ENCODE results near the gene PACSIN3.
A peak's percentile ranks its signal among the peaks of the same experiment; 100 is the strongest.
"Not testable (repeated sequence)": the region's sequence is repeated elsewhere in the genome, so short reads cannot be mapped to it uniquely, and the experiment has no call there.

The PACSIN3 gene

DNA sequence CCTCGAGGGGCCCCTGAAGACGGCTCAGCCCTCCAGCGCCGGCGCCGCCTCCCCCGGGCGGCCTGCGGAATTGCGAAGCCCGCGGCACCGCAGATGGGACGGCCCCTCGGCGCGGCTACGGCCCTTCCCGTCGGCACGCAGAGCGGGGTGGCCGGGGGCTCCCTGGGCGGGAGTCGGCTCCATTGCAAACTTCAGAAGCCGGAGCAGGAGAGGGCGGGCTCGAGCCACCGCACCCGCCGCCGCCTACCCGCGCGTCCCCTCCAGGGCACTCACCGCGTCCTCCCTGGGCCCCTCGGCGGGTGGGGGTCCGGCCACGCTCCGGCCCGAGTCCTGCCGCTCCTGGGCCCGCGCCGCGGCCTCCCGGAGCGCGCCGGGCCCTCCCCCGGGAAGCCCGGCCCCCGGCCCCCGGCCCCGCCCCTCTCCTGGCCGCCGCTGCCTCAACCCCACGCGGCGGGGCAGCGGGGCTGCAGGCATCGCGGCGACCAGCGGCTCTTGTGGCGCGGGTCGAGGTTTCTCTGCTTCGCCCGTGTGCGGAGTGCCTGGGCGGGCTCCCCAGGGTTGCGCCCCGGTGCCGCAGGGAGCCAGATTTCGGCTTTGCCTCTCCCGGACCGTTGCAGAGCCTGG is at the start of gene PACSIN3:
PACSIN3 (minus strand) TSS at position 359 of the 624 bp plus-strand sequence. CDS start 3,707 bp downstream, outside the sequence.
- DNase-seq: no peak

DNA sequence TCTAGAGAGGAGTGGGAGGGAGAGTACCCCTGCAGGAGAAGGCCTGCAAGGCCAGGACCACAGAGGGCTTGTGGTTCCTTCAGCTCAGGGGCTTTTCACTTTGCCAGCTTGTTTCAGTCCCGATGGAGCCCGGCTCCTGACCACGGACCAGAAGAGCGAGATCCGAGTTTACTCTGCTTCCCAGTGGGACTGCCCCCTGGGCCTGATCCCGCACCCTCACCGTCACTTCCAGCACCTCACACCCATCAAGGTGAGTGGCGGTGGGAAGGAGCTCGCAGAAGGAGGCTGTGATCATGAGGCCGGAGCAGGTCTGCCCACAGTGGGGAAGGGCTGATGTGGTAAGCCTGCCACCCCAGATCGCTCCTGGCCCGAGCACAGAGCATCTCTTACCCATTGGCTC is 48.9 kb upstream of the PACSIN3 start:
- no peak for DNase-seq

DNA sequence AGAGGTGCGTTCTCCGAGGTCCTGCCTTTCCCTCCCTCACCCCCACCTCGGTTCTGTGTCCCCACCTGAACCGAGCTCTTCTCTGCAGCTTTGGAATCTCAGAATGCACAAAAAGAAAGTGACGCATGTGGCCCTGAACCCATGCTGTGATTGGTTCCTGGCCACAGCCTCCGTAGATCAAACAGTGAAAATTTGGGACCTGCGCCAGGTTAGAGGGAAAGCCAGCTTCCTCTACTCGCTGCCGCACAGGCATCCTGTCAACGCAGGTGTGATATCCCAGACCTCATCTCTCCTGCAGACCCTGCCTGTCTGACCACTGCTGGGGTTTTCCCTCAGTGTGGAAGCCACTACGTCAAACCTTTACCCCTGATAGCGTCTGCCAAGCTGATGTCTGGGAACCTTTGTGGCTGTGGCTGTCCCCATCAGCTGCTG is 48.5 kb upstream of the PACSIN3 start:
- peak; percentile 40 for DNase-seq

DNA sequence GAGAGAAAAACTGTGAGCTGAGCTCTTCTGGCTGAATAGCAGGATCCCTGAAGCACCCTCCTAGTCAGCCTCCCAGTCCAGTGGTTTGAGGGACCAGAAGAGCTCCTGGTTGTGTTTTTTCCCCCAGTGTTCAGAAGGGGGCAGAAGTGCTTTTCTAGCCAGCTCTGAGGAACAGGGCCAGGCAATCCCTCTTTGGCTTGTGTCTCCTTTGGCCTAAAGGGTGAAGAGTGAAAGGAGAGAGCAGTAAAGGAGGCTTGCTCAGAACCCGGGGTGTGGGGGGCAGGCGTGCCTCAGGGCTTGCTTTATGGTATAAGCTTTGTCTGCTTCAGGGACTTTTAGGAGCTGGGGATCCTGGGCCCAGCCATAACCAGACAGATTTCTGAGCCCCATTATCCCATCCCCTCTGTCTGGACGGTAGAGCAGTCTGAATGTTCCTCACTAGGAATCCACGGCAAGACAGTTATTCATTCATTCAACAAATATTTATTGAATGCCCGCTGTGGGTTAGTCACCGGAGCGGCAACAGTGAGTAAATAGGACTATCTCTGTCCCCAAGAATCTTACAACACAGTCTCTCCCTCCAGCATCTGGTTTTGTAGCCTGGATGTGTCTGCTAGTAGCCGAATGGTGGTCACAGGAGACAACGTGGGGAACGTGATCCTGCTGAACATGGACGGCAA is 47.9 kb upstream of the PACSIN3 start:
- DNase-seq: no peak

DNA sequence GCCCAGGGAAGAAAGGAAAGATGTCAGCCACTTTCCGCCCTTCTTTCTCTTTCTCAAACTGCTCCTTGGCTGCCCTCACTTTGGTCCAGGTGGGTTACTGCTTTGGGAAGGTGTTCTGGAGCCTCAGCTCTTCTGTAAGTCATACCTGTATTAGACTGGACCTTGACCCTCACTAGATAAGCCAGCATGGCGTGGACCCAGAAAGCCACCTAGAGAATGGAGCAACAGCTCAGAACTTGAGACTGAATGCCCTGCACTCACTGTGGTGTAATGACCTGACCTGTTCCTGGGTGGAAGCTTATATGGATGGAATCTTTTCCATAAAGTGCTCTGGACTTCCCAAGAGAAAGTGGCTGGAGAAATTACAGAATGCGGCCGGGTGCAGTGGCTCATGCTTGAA is 46.8 kb upstream of the PACSIN3 start:
- no peak for DNase-seq

DNA sequence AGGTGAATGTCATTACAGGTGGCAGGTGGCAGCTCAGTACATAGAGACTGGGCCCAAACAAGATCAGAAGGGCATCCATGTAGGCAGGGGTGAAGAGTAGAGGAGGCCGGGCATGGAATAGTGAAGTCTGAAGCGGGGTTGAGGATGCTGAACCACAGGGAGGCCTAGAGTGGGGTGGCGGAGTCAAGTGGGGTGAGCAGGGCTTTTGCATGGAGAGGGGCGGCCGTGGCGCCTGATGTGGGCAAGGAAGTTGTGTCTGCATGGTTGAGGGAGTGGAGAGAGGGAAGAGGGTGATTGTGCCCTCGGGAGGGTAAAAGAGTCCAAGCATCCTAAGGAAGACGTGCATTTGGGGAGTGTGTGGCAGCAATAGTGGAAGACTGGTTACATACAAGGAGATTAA is 42.9 kb upstream of the PACSIN3 start:
- no peak for DNase-seq

DNA sequence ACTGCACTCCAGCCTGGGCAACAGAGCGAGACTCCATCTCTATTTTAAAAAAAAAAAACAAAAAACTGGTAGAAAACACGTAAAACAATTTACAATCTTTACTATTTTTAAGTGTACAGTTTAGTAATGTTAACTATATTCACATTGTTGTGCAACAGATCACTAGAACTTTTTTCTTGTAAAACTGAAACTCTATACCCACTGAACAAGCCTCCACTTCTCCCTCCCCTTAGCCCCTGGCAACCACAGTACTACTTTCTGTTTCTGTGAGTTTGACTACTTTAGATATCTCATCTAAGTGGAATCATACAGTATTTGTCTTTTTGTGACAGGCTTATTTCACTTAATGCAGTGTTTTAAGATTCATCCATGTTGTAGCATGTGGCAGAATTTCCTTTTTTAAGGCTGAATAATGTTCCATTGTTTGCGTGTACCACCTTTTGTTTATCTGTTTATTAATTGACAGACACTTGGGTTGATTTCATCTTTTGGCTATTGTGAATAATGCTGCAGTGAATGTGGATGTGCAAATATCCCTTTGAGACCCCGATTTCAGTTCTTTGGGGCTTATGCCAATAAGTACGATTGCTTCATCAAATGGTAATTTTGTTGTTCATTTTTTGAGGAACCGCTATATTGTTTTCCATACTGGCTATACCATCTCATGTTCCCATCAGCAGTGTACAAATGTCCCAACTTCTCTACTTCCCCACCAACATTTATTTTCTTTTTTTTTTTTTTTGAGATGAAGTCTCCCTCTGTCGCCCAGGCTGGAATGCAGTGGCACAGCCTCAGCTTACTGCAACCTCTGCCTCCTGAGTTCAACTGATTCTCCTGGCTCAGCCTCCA is 39.5 kb upstream of the PACSIN3 start:
- DNase-seq: no peak

DNA sequence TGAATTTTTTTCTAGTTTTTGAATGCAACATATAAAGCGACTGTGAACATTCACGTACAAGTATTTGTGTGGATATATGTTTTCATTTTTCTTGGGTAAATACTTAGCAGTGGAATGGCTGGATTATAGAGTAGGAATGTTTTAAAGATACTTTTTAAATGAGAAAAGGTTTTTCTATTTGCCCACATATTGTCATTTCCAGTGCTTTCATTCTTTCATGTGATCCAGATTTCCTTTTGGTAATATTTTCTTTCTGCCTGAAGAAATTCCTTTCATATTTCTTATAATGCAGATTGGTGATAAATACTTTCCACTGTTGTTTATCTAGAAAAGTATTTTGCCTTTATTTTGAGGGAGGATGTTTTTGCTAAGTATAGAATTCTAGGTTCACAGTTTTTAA is 36.5 kb upstream of the PACSIN3 start:
- no peak for DNase-seq

DNA sequence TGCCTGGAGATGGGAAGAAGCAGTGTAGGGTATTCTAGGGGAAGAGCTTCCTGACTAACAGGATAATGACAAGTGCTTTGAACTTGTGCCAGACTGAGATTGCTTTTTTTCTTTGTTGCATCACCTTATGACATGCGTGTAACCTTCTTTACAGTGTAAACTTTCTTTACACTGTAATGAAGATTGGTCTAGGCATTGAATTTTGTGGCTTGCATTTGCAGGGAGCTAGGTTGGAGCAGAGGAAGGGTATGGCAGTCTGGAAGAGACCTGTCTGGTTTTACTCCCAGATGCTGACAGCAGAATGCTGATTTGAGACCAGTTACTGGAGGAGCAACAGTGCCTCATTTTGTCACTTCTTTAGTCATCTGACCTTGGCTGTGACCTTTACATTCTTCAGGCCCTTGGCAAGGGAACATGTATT is 34.2 kb upstream of the PACSIN3 start:
- DNase-seq: no peak

DNA sequence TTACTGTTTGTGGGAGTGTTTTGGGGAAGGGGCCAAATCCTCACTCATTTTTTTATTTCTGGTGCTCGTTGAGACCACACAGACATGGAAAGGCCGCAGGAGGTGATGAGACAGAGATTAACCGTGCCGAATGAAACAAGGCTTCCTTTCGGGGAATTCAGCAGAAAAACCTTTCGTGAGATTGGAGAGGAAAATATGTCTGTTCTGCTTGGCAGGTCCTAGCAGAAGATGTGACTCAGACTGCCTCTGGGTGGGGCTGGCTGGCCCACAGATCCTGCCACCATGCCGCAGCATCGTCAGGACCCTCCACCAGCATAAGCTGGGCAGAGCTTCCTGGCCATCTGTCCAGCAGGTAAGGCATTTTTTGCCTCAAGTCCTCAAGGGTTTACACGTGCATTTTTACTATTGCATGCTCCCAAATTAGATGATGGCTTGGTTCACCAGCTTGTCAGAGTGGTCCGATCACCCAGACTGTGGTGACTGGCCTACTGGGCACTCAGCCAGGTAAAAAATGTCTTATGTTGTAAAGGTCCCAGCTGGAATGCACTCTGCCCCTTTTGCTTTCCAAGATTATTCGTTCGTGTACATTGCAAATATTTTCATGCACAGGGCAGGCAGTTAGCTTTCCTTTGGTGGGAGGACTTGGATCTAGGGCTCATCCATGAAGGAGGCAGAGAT is 30.0 kb upstream of the PACSIN3 start:
- peak; percentile 78 for DNase-seq

DNA sequence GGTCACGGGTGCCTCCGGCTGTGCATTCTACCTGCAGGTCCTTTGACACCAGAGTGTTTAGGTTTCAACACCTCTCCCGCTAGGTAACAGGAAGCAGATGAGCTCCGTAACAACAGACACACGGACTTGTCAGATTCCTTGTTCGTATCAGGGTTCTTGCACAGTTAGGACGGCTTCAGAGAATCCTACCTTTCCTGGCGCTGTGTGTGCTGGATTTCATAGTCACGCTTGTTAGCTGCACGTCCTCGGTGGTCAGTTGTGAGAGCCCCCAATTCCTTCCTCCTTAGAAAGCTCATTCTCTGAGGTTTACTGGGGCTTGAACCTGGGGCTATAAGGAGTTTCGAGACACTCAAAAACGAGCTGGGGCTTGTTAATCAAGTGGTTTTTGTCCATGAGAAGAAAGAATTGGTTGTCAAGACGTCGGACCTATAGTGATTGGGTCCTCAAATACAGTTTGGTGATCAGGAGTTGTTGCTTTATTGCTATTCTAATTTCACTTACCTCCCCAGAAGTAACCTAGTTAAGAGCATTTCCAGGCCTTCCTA is 29.2 kb upstream of the PACSIN3 start:
- DNase-seq: peak; percentile 67

DNA sequence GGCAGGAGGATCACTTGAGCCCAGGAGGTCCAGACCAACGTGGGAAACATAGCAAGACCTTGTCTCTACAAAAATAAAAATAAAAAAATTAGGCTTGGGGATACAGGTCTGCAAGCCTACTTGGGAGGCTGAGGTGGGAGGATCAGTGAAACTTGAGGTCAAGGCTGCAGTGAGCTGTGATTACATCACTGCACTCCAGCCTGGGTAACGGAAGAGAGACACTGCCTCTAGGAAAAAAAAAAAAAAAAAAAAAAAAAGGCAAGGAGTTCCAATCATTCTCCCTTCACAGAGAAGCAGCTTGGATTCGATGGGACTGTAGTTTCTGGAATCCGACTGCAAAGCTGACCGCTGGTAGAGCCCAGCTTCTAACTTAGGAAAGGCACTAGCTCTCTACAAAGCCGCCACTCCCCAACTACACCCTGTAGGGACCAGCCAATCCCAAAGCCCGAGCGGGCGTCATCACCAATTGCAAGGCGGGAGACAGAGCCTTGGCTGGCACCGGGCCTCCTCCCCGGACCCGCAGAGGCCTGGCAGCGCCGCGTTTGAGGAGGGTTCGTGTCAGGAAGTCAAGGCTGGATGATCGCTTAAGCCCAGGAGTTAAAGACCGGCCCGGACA is 27.8 kb upstream of the PACSIN3 start:
- peak; percentile 91 for DNase-seq

DNA sequence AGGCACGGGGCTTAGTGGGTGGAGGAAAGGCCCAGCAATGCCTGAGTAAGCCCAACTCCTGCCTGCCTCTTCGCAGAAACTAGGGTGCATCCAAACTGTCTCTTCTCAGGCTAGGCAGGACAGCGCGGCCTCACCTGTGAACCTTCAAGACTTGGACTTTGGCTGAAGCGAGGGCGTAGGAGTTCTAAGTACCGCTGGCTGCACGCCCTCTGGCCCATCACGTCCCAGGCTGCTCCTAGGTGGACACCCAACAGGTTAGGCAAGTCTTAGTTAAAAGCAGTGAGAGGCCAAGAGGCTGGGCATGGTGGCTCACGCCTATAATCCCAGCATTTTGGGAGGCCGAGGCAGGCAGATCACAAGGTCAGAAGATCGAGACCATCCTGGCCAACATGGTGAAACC is 26.7 kb upstream of the PACSIN3 start:
- DNase-seq: no peak

DNA sequence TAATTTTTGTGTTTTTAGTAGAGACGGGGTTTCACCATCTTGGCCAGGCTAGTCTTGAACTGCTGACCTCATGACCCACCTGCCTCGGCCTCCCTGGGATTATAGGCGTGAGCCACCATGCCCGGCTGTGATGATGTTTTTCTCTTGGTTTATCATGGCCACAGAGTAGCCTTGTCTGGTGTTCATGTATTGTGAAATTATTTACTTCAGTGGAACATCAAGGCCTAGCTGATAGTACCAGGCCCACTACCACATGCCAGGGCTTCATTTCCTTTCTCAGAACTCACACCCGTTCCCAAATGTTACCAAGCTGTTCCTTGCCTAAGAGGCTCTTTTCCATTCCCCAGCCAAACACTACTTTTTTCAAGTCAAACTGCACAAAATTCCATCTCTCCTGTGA is 22.4 kb upstream of the PACSIN3 start:
- DNase-seq: no peak

DNA sequence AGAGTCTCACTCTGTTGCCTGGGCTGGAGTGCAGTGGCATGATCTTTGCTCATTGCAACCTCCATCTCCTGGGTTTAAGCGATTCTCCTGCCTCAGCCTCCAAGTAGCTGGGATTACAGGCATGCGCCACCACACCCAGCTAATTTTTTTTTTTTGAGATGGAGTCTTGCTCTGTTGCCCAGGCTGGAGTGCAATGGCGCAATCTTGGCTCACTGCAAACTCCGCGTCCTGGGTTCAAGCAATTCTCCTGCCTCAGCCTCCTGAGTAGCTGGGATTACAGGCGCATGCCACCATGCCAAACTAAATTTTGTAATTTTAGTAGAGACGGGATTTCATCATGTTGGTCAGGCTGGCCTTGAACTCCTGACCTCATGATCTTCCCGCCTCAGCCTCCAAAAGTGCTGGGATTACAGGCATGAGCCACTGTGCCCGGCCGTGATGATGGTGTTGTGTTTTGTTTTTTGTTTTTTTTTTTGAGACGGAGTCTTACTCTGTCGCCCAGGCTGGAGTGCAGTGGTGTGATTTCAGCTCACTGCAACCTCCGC is 21.8 kb upstream of the PACSIN3 start:
- DNase-seq: not testable (repeated sequence)

DNA sequence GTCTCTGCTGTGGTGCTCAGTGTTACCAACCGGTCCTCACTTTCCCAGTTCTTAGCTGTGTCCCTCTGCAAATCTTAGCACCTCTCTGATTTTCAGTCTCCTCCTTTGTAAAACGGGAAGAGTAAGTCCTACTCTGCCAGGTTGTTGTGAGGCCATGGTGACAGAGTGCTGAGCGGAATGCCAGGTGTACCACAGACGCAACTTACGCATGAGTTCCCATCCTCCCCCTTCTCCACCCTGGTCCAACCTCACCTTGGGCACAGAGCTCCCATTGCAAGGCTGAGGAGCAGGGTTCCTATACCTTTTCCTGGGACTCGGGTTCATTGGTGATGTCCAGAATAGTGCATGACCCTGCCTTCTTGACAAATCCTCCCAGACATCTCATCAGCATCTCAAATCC is 21.2 kb upstream of the PACSIN3 start:
- DNase-seq: no peak

DNA sequence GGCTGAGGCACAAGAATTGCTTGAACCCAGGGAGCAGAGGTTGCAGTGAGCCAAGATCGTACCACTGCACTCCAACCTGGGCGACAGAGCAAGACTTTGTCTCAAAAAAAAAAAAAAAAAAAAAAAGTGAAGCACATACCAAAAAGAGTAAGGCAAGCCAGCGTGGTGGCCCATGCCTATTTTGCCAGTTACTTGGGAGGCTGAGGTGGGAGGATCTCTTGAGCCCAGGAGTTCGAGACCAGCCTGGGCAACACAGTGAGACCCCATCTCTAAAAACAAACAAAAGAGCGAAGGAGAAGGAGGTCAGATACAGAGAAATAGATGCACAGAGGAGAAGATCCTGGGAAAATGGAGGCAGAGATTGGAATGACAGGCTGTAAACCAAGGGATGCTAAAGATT is 20.3 kb upstream of the PACSIN3 start:
- not testable (repeated sequence) for DNase-seq

DNA sequence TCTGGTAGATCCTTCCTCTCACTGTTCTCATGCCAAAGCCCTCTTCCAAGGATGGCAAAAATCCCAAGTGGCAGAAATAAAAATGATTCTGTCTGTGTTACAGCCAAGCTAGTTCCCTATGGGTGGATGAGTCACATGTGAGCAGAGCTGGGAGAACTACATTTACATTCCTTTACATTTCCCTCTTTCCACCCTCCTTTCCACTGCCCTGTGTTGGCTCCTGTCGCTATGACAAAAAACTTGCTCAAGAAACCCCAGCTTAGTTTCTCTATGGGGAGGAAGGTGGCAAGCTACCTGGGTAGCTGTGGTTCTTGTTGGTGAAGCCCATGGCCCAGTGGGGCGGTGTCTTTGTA is 18.4 kb upstream of the PACSIN3 start:
- no peak for DNase-seq

DNA sequence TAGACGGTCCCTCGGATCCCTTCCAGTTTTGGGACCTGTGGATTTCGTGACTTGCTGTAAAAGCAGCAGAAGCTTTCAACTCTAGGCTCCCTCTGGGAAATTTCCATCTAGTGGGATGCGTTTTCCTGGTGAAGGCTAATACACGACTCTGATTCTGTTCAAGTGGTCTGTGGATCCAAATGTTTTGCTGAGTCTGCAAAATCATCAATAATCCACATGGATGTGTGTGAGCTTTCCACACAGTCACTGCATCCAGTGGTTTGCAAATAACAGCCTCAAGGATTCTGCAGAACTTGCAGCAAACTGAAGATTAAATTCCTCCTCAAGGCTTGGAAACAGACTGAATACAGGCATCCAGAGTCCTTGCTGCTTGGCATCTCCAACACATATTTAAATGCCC is 16.3 kb upstream of the PACSIN3 start:
- no peak for DNase-seq

DNA sequence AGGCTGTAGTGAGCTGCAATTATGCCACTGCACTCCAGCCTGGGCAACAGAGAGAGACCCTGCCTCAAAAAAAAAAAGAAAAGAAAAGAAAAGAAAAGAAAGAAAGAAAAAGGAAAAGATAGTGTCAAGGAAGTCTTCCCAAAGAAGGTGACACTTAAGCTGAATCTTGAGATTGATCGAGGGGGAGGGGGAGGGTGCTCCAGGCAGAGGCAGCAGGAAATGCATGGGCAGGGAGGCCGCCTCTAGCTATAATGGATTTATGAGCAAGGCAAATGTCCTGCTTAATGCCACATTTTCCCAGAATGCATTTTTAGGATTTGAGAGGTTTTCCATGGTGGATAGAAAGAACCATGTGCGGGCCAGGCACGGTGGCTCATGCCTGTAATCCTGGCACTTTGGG is 14.8 kb upstream of the PACSIN3 start:
- no peak for DNase-seq

DNA sequence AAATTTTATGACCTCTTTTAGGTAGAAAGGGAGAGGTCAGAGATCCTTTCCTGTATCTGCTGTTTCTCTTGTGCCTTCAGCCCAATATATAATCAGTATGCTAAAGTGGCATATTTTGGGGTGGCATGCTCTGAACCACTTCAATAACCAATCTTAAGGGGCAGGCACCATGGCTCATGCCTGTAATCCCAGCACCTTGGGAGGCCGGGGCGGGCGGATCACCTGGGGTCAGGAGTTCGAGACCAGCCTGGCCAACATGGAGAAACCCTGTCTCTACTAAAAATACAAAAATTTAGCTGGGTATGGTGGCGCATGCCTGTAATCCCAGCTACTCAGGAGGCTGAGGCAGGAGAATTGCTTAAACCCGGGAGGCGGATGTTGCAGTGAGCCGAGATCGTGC is 11.9 kb upstream of the PACSIN3 start:
- DNase-seq: not testable (repeated sequence)

DNA sequence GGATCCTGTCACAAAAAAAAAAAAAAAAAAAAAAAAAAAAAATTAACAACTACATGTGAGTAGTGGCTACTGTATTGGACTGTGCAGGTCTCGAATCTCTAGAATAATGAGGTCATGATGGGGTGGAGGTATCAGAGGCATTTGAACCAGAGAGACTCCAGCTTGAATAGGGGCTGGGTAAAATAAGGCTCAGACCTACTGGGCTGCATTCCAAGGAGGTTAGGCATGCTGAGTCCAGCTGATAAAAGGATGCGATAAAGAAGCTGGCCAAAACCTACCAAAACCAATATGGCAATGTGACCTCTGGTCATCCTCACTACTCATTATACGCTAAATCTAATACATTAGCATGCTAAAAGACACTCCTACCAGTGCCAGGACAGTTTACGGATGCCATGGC is 5.9 kb upstream of the PACSIN3 start:
- no peak for DNase-seq

Data from DMS79 treated with DMSO at 0.1 percent for 48 hours (cell line).